ENCODE results near the gene SLC12A3.

SLC12A3 gene

DNA sequence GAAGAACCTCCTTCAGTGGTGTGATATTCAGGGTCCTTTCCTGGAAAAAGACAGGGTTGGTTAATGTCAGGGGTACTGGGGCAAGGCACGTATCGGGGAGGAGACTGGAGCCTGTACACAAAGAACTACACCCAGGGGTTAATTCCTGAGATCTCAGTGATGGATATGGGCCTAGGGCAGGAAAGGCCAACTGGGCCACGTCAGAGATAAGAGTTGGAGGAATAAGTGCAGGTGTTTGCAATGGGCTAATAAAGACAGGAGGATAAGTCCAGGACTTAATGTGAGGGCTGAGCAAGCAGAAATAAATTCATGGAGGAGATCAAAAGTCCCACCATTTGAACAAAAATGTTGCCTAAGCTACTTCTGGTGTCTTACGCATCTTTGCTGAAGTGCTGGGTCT, 56.6 kb downstream of the SLC12A3 start:
- no peaks in the 10 kb centered on the region for H3K9me3 ChIP-seq
- H3K36me3 ChIP-seq, result no peaks in the 10 kb centered on the region
- H3K27ac ChIP-seq, result no peak overlapping the region
- TF ChIP-seq, protein P1, sequence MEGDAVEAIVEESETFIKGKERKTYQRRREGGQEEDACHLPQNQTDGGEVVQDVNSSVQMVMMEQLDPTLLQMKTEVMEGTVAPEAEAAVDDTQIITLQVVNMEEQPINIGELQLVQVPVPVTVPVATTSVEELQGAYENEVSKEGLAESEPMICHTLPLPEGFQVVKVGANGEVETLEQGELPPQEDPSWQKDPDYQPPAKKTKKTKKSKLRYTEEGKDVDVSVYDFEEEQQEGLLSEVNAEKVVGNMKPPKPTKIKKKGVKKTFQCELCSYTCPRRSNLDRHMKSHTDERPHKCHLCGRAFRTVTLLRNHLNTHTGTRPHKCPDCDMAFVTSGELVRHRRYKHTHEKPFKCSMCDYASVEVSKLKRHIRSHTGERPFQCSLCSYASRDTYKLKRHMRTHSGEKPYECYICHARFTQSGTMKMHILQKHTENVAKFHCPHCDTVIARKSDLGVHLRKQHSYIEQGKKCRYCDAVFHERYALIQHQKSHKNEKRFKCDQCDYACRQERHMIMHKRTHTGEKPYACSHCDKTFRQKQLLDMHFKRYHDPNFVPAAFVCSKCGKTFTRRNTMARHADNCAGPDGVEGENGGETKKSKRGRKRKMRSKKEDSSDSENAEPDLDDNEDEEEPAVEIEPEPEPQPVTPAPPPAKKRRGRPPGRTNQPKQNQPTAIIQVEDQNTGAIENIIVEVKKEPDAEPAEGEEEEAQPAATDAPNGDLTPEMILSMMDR (IDR thresholded peaks at IDR 0.05), result no peak
- no peak overlapping the region for H3K4me3 ChIP-seq (ENCODE audit: low read depth in 1 of 2, low read length in 1 of 2)
- peaks cover 61% of the 10 kb centered on the region for H3K27me3 ChIP-seq
- peaks cover 4 to 10% of the 10 kb centered on the region in 2 experiments for H3K4me1 ChIP-seq (ENCODE audit: control insufficient read depth in 1 of 2, insufficient read depth in 1 of 2, low read depth in 1 of 2, low read length in 1 of 2)

DNA sequence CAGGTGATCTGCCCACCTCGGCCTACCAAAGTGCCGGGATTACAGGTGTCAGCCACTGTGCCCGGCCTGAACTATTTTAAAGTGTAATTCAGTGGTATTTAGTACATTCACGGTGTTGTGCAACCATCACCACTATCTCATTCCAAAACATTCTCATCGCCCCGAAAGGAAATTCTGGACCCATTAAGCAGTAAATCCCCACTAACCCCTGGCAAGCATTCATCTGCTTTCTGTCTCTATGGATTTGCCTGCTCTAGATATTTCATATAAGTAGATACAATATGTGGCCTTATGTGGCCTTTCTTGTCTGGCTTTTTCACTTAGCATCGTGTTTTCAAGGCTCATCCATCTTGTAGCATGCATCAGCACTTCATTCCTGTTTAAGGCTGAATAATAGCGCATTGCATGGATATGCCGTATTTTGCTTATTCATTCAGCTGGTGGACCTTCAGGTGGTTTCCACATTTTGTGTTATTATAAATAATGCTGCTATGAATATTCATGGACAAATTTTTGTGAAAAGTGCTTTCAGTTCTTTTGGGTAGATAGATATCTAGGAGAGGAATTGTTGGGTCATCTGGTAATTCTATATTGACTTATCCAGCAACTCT, 58.6 kb downstream of the SLC12A3 start:
- TF ChIP-seq, protein P1 (IDR thresholded peaks at IDR 0.05), result no peak
- Histone ChIP-seq H3K4me1 (ENCODE audit: control insufficient read depth in 1 of 2, insufficient read depth in 1 of 2, low read depth in 1 of 2, low read length in 1 of 2) (no peaks in the 10 kb centered on the region), H3K36me3 (no peaks in the 10 kb centered on the region), H3K9me3 (no peaks in the 10 kb centered on the region), H3K27ac (no peak overlapping the region), H3K27me3 (peaks cover 49% of the 10 kb centered on the region), H3K4me3 (ENCODE audit: low read depth in 1 of 2, low read length in 1 of 2) (no peak overlapping the region)

DNA sequence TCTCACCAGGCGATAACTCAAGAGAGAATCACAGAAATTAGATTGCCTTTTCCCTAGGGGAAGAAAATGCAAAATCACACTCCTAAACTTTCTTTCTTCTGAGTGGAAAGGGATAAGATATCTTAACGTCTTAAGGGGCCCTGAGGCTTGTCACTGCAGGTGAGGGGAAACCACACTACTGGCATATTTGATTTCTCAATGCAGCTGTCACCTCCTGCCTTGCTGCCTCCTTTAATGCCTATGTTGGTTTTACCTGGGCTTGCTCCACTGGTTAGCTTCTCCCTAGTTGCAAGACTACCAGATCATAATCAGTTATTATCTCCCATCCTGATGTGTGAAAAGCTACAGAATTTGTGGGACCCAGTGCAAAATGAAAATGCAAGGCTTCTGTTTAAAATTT, 62.5 kb downstream of the SLC12A3 start:
- H3K27me3 ChIP-seq, result peaks cover 30% of the 10 kb centered on the region
- no peaks in the 10 kb centered on the region for H3K9me3 ChIP-seq
- H3K36me3 ChIP-seq, result no peaks in the 10 kb centered on the region
- no peak overlapping the region for H3K27ac ChIP-seq
- peaks cover 6 to 11% of the 10 kb centered on the region in 2 experiments for H3K4me1 ChIP-seq (ENCODE audit: control insufficient read depth in 1 of 2, insufficient read depth in 1 of 2, low read depth in 1 of 2, low read length in 1 of 2)
- no peak overlapping the region for H3K4me3 ChIP-seq (ENCODE audit: low read depth in 1 of 2, low read length in 1 of 2)
- TF ChIP-seq, protein P1 (IDR thresholded peaks at IDR 0.05), result no peak

DNA sequence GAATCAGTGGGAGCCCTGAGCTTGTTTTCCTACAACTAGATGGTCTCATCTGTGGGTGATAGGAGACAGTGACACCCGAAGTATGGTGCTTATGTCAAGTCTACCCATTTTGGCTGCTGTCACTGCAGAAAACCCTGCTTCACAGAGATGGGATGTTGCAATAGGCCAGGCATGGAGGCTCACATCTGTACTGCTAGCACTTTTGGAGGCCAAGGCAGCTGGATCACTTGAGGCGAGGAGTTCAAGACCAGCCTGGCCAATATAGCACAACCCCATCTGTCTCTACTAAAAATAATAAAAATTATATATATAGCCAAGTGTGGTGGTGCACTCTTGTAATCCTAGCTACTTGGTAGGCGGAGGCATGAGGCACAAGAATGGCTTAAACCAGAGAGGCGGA, 64.6 kb downstream of the SLC12A3 start:
- TF ChIP-seq, protein P1 (IDR thresholded peaks at IDR 0.05), result no peak
- Histone ChIP-seq H3K27ac (no peak overlapping the region), H3K36me3 (no peaks in the 10 kb centered on the region), H3K27me3 (peaks cover 16% of the 10 kb centered on the region), H3K4me1 (ENCODE audit: control insufficient read depth in 1 of 2, insufficient read depth in 1 of 2, low read depth in 1 of 2, low read length in 1 of 2) (peaks cover 23 to 26% of the 10 kb centered on the region in 2 experiments), H3K4me3 (ENCODE audit: low read depth in 1 of 2, low read length in 1 of 2) (no peak overlapping the region), H3K9me3 (no peaks in the 10 kb centered on the region)

DNA sequence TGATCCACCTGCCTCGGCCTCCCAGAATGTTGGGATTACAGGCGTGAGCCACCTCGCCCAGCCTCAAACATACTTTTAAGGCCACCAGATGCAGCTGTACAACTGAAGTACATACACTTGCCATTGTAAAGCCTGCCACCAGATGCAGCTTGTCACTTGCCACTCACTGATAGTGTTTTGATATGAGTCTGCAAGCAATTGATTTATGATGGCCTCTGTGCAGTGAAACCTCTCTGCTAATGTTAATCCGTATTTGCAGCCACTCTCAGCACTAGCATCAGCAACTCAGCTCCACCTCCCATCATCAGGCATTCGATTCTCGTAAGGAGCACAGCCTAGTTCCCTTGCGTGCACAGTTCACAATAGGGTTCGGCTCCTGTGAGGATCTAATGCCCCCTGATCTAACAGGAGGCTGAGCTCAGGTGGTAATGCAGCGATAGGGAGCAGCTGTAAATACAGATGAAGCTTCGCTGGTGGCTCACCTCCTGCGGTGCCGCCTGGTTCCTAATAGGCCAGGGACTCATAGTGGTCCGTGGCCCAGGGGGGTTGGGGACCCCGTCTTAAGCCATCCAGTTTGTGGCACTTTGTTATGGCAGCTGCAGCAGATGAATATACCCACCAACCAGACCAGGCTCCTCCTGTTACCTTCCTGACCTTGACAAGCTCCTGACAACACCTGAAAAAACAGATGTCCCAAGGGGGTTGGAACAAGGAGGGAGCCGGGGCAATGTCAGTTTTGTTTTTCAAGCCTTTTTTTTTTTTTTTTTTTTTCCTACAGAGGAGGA, 65.7 kb downstream of the SLC12A3 start:
- TF ChIP-seq, protein P1 (IDR thresholded peaks at IDR 0.05), result no peak
- H3K27ac ChIP-seq, result peak overlapping the region; percentile 96
- H3K36me3 ChIP-seq, result peaks cover 10% of the 10 kb centered on the region
- H3K9me3 ChIP-seq, result no peaks in the 10 kb centered on the region
- H3K4me1 ChIP-seq (ENCODE audit: control insufficient read depth in 1 of 2, insufficient read depth in 1 of 2, low read depth in 1 of 2, low read length in 1 of 2), result peaks cover 26 to 27% of the 10 kb centered on the region in 2 experiments
- H3K4me3 ChIP-seq (ENCODE audit: low read depth in 1 of 2, low read length in 1 of 2), result peak overlapping the region; percentile 68 to 89
- peaks cover 10% of the 10 kb centered on the region for H3K27me3 ChIP-seq

Data from neutrophil (primary cell).